GM12873 (cell line): Measurements from ENCODE around the gene JPH3.

Source experiments
- TF ChIP-seq, protein P1 (sequence below): IDR thresholded peaks from 2 replicates; pipeline ENCODE4 v1.5.1; 2012; ENCODE audit warnings: low read depth, mild to moderate bottlenecking, moderate library complexity, low read length, control low read depth; ENCODE audit not compliant: insufficient read depth; ENCODE audit errors: missing control alignments

The JPH3 gene

DNA sequence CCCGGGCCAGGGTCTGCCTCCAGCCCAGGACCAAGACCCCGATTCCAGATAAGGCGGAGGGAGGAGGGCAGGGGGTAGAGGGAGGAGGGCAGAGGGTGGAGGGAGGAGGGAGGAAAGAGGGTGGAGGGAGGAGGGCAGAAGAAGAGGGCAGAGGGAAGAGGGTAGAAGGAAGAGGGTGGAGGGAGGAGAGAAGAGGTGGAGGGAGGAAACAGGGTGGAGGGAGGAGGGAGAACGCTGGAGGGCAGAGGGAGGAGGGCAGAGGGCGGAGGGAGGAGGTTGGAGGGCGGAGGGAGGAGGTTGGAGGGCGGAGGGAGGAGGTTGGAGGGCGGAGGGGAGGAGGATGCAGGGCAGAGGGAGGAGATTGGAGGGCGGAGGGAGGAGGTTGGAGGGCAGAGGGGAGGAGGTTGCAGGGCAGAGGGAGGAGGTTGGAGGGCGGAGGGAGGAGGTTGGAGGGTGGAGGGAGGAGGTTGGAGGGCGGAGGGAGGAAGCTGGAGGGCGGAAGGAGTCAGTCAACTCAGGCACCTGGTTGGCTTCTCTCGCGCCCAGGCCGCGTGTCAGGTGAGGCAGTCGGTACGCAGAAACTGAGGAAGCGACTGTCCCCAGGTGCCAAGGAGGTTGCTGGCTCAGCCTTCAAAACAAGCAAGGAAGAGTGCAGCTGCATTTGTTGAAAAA lies 98.2 kb downstream of the JPH3 start:
- TF ChIP-seq, protein P1, sequence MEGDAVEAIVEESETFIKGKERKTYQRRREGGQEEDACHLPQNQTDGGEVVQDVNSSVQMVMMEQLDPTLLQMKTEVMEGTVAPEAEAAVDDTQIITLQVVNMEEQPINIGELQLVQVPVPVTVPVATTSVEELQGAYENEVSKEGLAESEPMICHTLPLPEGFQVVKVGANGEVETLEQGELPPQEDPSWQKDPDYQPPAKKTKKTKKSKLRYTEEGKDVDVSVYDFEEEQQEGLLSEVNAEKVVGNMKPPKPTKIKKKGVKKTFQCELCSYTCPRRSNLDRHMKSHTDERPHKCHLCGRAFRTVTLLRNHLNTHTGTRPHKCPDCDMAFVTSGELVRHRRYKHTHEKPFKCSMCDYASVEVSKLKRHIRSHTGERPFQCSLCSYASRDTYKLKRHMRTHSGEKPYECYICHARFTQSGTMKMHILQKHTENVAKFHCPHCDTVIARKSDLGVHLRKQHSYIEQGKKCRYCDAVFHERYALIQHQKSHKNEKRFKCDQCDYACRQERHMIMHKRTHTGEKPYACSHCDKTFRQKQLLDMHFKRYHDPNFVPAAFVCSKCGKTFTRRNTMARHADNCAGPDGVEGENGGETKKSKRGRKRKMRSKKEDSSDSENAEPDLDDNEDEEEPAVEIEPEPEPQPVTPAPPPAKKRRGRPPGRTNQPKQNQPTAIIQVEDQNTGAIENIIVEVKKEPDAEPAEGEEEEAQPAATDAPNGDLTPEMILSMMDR = no peak

DNA sequence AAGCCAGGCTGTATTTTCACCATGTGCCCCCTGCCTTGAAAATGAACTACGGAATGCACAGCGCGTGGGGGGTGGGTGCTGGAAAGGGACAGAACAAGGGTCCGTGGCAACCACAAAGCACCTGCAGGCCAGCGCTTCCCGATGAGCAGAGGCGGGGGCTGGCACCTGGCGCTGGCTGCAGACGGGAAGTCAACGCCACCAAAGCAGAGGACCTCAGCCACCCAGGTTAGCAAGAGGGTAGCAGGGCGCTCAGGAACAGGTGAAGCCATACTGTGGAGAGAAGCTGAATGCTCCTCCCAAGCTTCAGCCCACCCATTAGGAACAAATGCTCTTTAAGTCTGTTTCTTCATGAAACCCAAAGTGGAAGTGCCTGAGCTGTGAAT lies 98.8 kb downstream of the JPH3 start:
- TF ChIP-seq, protein P1 = no peak

DNA sequence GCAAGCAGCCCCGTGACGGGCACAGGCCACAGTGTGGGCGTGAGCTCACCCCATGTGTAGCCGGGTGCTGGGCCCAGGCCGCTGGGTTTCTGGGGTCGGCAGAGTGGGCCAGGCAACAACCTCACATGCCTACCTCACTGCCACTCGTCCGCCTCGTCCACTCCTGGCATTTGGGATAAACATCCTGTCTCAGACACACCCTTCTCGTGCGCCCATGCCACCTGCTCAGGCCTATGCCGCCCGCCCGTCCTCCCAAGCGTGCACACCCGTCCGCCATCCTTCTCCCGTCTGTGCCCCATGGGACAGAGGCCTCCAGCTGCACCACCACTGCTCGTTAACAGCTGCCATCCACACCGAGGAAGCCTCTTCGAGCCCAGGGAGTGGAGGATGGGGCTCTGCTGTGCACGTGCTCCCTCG lies 99.2 kb downstream of the JPH3 start:
- TF ChIP-seq, protein P1 = no peak

DNA sequence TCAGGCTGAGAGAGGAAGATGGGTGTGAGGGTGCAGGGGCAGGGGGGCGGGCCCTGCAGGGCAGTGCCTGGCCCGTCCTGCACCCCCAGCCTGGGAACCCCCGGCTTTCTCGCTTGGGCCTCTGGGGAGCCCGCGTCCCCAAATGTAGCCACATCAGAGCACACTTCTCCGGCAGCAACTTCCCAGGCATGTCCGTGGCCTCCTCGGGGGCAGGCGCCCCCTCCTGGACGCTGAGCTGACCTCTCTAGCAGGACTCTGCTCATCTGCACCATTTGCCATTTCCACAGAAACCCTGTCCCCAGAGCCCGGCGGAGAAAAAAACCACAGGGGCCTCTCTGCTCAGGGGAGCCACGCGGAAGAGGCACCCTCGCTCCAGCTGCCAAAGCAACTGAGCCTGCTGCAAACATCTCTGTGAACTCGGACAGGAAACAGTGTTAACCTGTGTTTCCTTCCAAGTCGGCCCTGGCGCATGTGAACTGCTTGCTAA lies 100.1 kb downstream of the JPH3 start:
- TF ChIP-seq, protein P1 = peak; percentile 62

DNA sequence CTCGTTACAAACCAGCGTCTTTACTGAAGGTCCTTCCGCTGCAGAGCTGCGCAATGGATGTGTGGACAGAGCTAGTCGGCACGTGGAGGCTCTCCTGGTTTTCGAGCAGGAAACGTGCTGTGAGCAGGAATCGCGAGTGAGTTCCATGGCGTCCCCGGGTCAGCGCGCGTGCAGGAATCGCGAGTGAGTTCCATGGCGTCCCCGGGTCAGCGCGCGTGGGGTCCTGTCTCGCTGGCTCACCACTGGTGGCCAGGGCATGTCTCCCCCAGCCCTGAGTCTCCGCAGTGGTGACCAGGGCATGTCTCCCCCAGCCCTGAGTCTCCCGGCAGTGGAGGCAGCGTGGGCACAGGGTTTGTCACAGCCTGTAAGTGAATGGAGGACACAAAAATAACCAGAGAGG lies 100.8 kb downstream of the JPH3 start:
- TF ChIP-seq, protein P1 = no peak

DNA sequence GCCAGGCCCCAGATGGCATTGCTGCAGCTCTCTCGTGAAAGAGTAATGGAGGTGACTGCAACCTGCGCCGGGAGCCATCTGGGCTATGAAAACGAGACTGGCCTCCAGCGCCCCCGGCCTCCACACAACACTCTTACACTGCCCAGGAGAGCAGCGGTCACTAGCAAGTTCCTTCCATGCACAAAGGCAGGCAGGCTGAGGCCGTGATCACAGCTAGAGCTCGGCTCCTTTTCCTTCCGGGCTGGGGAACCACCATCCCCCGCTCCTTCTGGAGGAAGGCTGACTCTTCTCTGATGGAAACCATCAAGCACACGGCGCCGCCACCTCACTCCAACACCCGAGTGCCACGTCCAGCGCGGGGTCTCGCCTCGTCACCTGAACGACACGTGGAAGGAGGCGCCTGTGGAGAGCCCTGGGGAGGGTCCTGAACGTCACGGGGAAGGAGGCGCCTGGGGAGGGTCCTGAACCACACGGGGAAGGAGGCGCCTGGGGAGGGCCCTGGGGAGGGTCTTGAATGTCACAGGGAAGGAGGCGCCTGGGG lies 101.6 kb downstream of the JPH3 start:
- TF ChIP-seq, protein P1 = no peak

DNA sequence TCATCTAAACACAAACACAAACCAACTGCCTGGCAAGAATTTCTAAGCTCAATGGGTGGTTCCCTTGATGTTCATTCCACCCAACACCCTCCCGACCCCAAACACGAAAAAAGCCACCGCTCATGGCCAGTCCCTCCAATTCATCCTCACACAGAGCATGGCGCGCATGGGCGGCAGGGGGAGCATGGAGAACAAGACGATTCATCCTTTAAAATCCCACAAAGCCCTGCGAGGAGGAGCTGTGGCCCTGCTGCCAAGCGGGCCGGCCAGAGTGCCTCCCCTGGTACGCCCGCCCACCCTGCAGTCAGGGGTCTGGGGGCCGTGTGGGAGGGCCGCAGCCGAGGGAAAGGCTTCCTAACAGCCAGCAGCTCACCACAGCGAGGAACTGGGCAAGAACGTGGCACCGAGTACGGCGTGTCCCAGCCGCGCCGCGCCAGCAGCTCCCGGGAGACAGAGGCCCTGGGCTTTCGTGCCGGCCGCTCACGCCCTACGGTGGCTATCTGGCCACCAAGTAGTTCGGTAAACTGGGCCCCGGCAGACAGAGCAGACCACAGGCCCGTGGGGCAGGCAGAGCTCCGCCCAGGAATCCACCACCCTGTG lies 102.5 kb downstream of the JPH3 start:
- TF ChIP-seq, protein P1 = no peak
